K562 (cell line): ENCODE results near the gene UTP14C. TPM values are rescaled to one million over a fixed set of nuclear protein-coding genes. Genes with fewer than 3 reads are reported as not detected.

Experiments used
- ATAC-seq: fragments of 200-7000 bp; cut with Tn5 transposase; 3 replicates; pipeline ENCODE4 v1.9.1; 2020; ENCODE audit warnings: moderate library complexity
- BruUV-seq: library from RNA; stranded (reverse); fragments of 400-500 nt; replicated peaks from 2 replicates; lab custom pipeline; 2021; lab: Mats Ljungman, UMichigan
- CTCF ChIA-PET: fragments of 300-600 bp; formaldehyde crosslinking; extraction: SDS; loops from one replicate; lab custom pipeline; 2021; ENCODE audit warnings: low intra/inter-chr PET ratio; lab: Yijun Ruan, JAX
- POLR2A ChIA-PET: fragments of 300-600, 350-650 bp; sonication (Branson Sonifier 250); formaldehyde crosslinking; extraction: SDS; loops from one replicate; lab custom pipeline; 2021; ENCODE audit warnings: antibody characterized with exemption, inconsistent platforms; lab: Yijun Ruan, JAX
- DNase-seq, 4 experiments: peaks; one replicate each; pipeline versions ENCODE4 v3.0.0 to v3.0.0-alpha.2; 2011 to 2018; ENCODE audit warnings: low spot score in 3 of 4, mixed read lengths in 3 of 4; ENCODE audit errors: extremely low read depth in 1 of 4
- FAIRE-seq: peaks from 2 replicates; lab custom pipeline; 2011; peaks lifted over from hg19 to GRCh38; lab: Jason Lieb, UNC
- H2AFZ ChIP-seq: 2 replicates; pipeline ENCODE4 v1.6.0; 2011; ENCODE audit warnings: low read depth, low read length, control low read depth, inconsistent platforms
- H3K27ac ChIP-seq: fragments of 200-600 bp; 3 replicates; pipeline ENCODE4 v1.8.0; 2011; ENCODE audit warnings: low read depth, mild to moderate bottlenecking, control low read depth, inconsistent platforms, low read length, moderate library complexity, mixed read lengths; ENCODE audit errors: extremely low read depth
- H3K27me3 ChIP-seq, 2 experiments: fragments of 300-600 bp in 1 of 2; 2 replicates in 1 of 2; 3 replicates in 1 of 2; pipeline versions ENCODE4 v1.6.0 to v1.8.0; 2011; ENCODE audit warnings: inconsistent platforms in 2 of 2, low read length in 2 of 2, mild to moderate bottlenecking in 1 of 2, mixed read lengths in 1 of 2, moderate library complexity in 1 of 2; ENCODE audit not compliant: control insufficient read depth in 2 of 2, insufficient read depth in 2 of 2
- H3K36me3 ChIP-seq: fragments of 300-600 bp; 3 replicates; pipeline ENCODE4 v1.8.0; 2011; ENCODE audit warnings: mild to moderate bottlenecking, low read length, inconsistent platforms; ENCODE audit not compliant: control insufficient read depth, insufficient read depth
- H3K4me1 ChIP-seq, 2 experiments: fragments of 200-600 bp in 1 of 2; replicated peaks in 1 of 2; 2 replicates in 1 of 2; 3 replicates in 1 of 2; pipeline versions ENCODE4 v1.5.1 to v1.8.0; 2011; ENCODE audit warnings: inconsistent platforms in 2 of 2, low read length in 2 of 2, mild to moderate bottlenecking in 1 of 2, mixed read lengths in 1 of 2, moderate library complexity in 1 of 2; ENCODE audit not compliant: control insufficient read depth in 2 of 2, insufficient read depth in 2 of 2
- H3K4me2 ChIP-seq: 2 replicates; pipeline ENCODE4 v1.6.1; 2011; ENCODE audit warnings: low read length, control low read depth, inconsistent platforms, mixed read lengths; ENCODE audit not compliant: insufficient read depth
- H3K4me3 ChIP-seq: fragments of 200-600 bp; sonication (generic), shearing (Covaris generic); 2 replicates; pipeline ENCODE4 v1.5.1; 2016; ENCODE audit warnings: control low read depth, inconsistent platforms
- H3K79me2 ChIP-seq: fragments of 200-600 bp; 3 replicates; pipeline ENCODE4 v1.8.0; 2011; ENCODE audit warnings: low read length, inconsistent platforms; ENCODE audit not compliant: control insufficient read depth, insufficient read depth
- H3K9ac ChIP-seq, 2 experiments: 2 replicates each; pipeline versions ENCODE4 v1.6.0 to v1.6.1; 2011; ENCODE audit warnings: low read depth in 2 of 2, low read length in 2 of 2, control low read depth in 1 of 2, inconsistent platforms in 1 of 2, mild to moderate bottlenecking in 1 of 2, mixed read lengths in 1 of 2; ENCODE audit not compliant: insufficient read depth in 1 of 2
- H3K9me1 ChIP-seq: one replicate; pipeline ENCODE4 v1.6.0; 2011; ENCODE audit warnings: inconsistent platforms, mild to moderate bottlenecking, low read length, moderate library complexity; ENCODE audit not compliant: control insufficient read depth, insufficient read depth
- H3K9me3 ChIP-seq: replicated peaks from 2 replicates; pipeline ENCODE4 v1.5.1; 2011; ENCODE audit warnings: low read depth, low read length, inconsistent platforms; ENCODE audit not compliant: control insufficient read depth, insufficient read depth
- H4K20me1 ChIP-seq: replicated peaks from 2 replicates; pipeline ENCODE4 v1.6.1; 2011; ENCODE audit warnings: low read length, inconsistent platforms, mixed read lengths; ENCODE audit not compliant: control insufficient read depth, insufficient read depth
- FOXO4 ChIP-seq: fragments of 450-650 bp; formaldehyde crosslinking; IDR thresholded peaks from 2 replicates; pipeline ENCODE4 v1.4.0; 2020; ENCODE audit warnings: mild to moderate bottlenecking, moderate library complexity
- JUND ChIP-seq, 2 experiments: IDR thresholded peaks; 2 replicates in 1 of 2; 3 replicates in 1 of 2; pipeline ENCODE4 v1.6.1; 2011; ENCODE audit warnings: borderline replicate concordance in 2 of 2, low read depth in 2 of 2, low read length in 2 of 2, improper control_type of control experiment in 1 of 2, missing biosample characterization in 1 of 2, missing genetic modification characterization in 1 of 2, missing genetic modification reagents in 1 of 2
- KLF10 ChIP-seq: fragments of 250-450 bp; sonication (Bioruptor Pico); IDR thresholded peaks from 2 replicates; pipeline ENCODE4 v1.6.1; 2021; ENCODE audit warnings: matching md5 sums
- REST ChIP-seq, 2 experiments: fragments of 450-650 bp; formaldehyde crosslinking in 1 of 2; IDR thresholded peaks; 2 replicates each; pipeline versions ENCODE4 v1.4.0 to v1.6.1; 2014 to 2020; ENCODE audit warnings: mild to moderate bottlenecking in 2 of 2, borderline replicate concordance in 1 of 2, low read depth in 1 of 2
- SMAD4 ChIP-seq: fragments of 250-450 bp; sonication (Bioruptor Pico); conservative IDR thresholded peaks from 2 replicates; pipeline ENCODE4 v1.8.0; 2021; ENCODE audit warnings: inconsistent platforms, mild to moderate bottlenecking, moderate library complexity
- XRCC5 ChIP-seq: fragments of 200-400 bp; formaldehyde crosslinking; IDR thresholded peaks from 2 replicates; pipeline ENCODE4 v1.6.1; 2017; ENCODE audit warnings: low read depth, mild to moderate bottlenecking, low read length
- WGBS: fragments of 100-300 bp; shearing (Covaris generic); methylation state at CpG from one replicate; pipeline ENCODE4 v1.1.6; 2016; ENCODE audit warnings: low coverage, mixed read lengths; ENCODE audit not compliant: insufficient coverage; ENCODE audit errors: missing lambda C conversion rate; 5-methylcytosine and 5-hydroxymethylcytosine counted together
- in situ Hi-C: fragments of 300-500 bp; cut with MboI; formaldehyde crosslinking; loops from 4 replicates; pipeline ENCODE4 v1.15.0; 2018; ENCODE audit warnings: inconsistent platforms, mixed read lengths
- intact Hi-C: fragments of 100-400 bp; cut with micrococcal nuclease; formaldehyde crosslinking; loops from 2 replicates; pipeline ENCODE4 v1.14.2; 2022
- polyA plus RNA-seq, 8 experiments: library from polyadenylated mRNA; depleted of rRNA in 4 of 8; stranded (reverse) in 5 of 8; unstranded in 3 of 8; fragments of >200 nt; fragmentation: Nextera tagmentation in 2 of 8; fragmentation: Illumina TruSeq in 1 of 8; extraction: Ambion mirVana in 2 of 8; extraction: Trizol in 1 of 8; gene quantifications; 2 replicates each; pipeline versions ENCODE4 v1.2.1 to v1.2.3, GENCODE V29; 2011 to 2014; ENCODE audit warnings: inconsistent platforms in 1 of 8, missing spikeins in 1 of 8
- total RNA-seq, 7 experiments: library from RNA; depleted of rRNA in 6 of 7; stranded (reverse); fragments of >200 nt in 6 of 7; fragmentation: Illumina TruSeq in 2 of 7; extraction: Trizol in 2 of 7; gene quantifications; 2 replicates each; pipeline versions ENCODE4 v1.2.1 to v1.2.3, GENCODE V29; 2011 to 2021; ENCODE audit warnings: low replicate concordance in 1 of 7
- TF ChIP-seq, protein P1 (sequence below): fragments of 450-650 bp; formaldehyde crosslinking; conservative IDR thresholded peaks from 2 replicates; pipeline ENCODE4 v1.4.0; 2022; ENCODE audit warnings: mild to moderate bottlenecking, missing genetic modification characterization

The UTP14C gene
- total and polyA plus RNA-seq, 9 of the 15 experiments (the other 6 are each of a cell fraction or from before 2014, with no cell fraction given) = 3.4 to 10.3 (median 6.0) TPM

DNA sequence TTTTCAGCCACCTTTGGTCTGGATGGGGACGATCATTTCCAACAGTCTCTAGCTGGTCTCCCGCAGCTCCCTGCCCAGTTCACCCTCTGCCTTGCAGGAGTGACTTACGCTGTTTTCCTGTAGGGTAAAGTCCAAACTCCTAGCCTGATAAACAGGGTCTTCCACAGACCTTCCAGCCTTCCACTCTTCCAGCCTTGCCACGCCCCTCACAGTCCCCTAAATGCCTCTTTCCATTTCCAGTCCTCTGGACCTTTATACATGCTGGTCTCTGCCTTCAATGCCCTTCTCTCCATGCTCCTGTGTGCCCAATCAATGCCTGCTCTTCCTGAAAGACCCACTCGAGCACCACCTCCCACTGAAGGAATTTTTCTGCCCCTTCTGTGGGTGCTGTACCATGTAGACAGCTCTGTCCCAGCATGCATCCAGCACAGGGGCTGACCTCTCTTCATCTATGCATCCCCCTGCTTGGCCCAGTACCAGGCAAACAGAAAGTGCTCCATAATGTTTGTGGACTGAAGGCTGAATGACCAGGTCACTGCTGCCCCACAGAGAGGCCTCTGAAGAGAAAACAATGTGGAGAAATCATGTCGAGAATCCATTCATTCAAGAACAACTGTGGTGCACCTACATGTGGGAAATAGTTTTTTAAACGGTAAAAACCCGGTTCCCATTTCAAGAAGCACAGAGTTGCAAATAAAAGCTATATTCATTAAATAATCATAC lies 17.8 kb upstream of the UTP14C start:
- ChIA-PET POLR2A (no interaction called here), CTCF (no interaction called here)
- in situ Hi-C loops = loop anchor here (5.0 kb wide), 1 partner anchor 121 kb away; the partner anchor contains the start of gene NEK5
- Histone ChIP-seq H3K4me1 (peaks cover 8 to 13% of the 10 kb centered on the region in 2 experiments; a peak in 4 of 5 replicates), H3K9me1 (no peaks in the 10 kb centered on the region), H4K20me1 (no peaks in the 10 kb centered on the region), H3K4me3 (no peak overlapping the region), H3K36me3 (peaks cover 6% of the 10 kb centered on the region; the same call in 2 of the 3 replicates), H3K9ac (no peak overlapping the region), H3K9me3 (0 out of 2 replicates have a peak, but pooled peaks cover 1% of the 10 kb centered on the region), H3K27ac (no peak overlapping the region), H3K4me2 (no peak overlapping the region), H3K27me3 (no peaks in the 10 kb centered on the region), H2AFZ (no peak overlapping the region), H3K79me2 (peaks cover 80% of the 10 kb centered on the region)
- BruUV-seq = no TSS peak
- no peak for ATAC-seq
- WGBS = 72% methylated on average over 8 of the region's 8 CpGs
- intact Hi-C loops = no loop called here
- no peak for FAIRE-seq
- no peak for DNase-seq
- TF ChIP-seq, protein P1, sequence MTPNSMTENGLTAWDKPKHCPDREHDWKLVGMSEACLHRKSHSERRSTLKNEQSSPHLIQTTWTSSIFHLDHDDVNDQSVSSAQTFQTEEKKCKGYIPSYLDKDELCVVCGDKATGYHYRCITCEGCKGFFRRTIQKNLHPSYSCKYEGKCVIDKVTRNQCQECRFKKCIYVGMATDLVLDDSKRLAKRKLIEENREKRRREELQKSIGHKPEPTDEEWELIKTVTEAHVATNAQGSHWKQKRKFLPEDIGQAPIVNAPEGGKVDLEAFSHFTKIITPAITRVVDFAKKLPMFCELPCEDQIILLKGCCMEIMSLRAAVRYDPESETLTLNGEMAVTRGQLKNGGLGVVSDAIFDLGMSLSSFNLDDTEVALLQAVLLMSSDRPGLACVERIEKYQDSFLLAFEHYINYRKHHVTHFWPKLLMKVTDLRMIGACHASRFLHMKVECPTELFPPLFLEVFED (CRISPR knock-in tag) = no peak
- TF ChIP-seq XRCC5 = no peak
- TF ChIP-seq JUND (IDR thresholded peaks at IDR 0.05; ENCODE audit: borderline replicate concordance, low read depth, low read length) = no peak
- TF ChIP-seq JUND (tag; IDR thresholded peaks at IDR 0.05; ENCODE audit: borderline replicate concordance, low read depth, low read length) = no peak
- TF ChIP-seq FOXO4 = no peak
- TF ChIP-seq KLF10 = no peak
- no peak for TF ChIP-seq SMAD4 (CRISPR knock-in tag)
- no peak for TF ChIP-seq REST (IDR thresholded peaks at IDR 0.05; ENCODE audit: borderline replicate concordance)
- TF ChIP-seq REST (CRISPR knock-in tag; IDR thresholded peaks at IDR 0.05; ENCODE audit: low read depth) = no peak
